Stromal cell of bone marrow (primary cell): ENCODE measurements around the gene ZBTB17.
"Not testable (repeated sequence)": the region's sequence is repeated elsewhere in the genome, so short reads cannot be mapped to it uniquely, and the experiment has no call there.

Experiments
- DNase-seq: peaks from one replicate; pipeline ENCODE4 v3.0.0-alpha.2; 2012; ENCODE audit warnings: low read depth

Gene ZBTB17

GRCh38 chr1:15935056-15935950 is 40.6 kb downstream of the ZBTB17 start:
- DNase-seq, result no peak

- DNase-seq, result no peak
Observed at GRCh38 chr1:15934211-15935055, 41.5 kb downstream of the ZBTB17 start.

GRCh38 chr1:15933684-15934083 is 42.2 kb downstream of the ZBTB17 start:
- no peak for DNase-seq

- DNase-seq, result no peak
Observed at GRCh38 chr1:15932612-15933011, 43.3 kb downstream of the ZBTB17 start.

GRCh38 chr1:15931884-15932283 is 44.0 kb downstream of the ZBTB17 start:
- no peak for DNase-seq

- no peak for DNase-seq
Observed at GRCh38 chr1:15931401-15931800, 44.5 kb downstream of the ZBTB17 start.

- no peak for DNase-seq
Observed at GRCh38 chr1:15928971-15929965, 46.6 kb downstream of the ZBTB17 start.

- not testable (repeated sequence) for DNase-seq
Observed at GRCh38 chr1:15926448-15926847, 49.5 kb downstream of the ZBTB17 start.

- no peak for DNase-seq
Observed at GRCh38 chr1:15923241-15923640, 52.7 kb downstream of the ZBTB17 start.

- DNase-seq, result no peak
Observed at GRCh38 chr1:15918962-15919715, 56.8 kb downstream of the ZBTB17 start.

- no peak for DNase-seq
Observed at GRCh38 chr1:15916916-15917315, 59.0 kb downstream of the ZBTB17 start.

- DNase-seq, result no peak
Observed at GRCh38 chr1:15916417-15916816, 59.5 kb downstream of the ZBTB17 start.

GRCh38 chr1:15915991-15916390 is 59.9 kb downstream of the ZBTB17 start:
- DNase-seq, result no peak

GRCh38 chr1:15913607-15914006 is 62.3 kb downstream of the ZBTB17 start:
- not testable (repeated sequence) for DNase-seq

- no peak for DNase-seq
Observed at GRCh38 chr1:15911927-15912326, 64.0 kb downstream of the ZBTB17 start.

GRCh38 chr1:15911141-15911540 is 64.8 kb downstream of the ZBTB17 start:
- DNase-seq, result no peak

GRCh38 chr1:15908597-15908996 is 67.3 kb downstream of the ZBTB17 start:
- DNase-seq, result no peak

GRCh38 chr1:15902882-15903281 is 73.0 kb downstream of the ZBTB17 start:
- DNase-seq, result peak; percentile 39

- DNase-seq, result no peak
Observed at GRCh38 chr1:15900662-15901279, 75.1 kb downstream of the ZBTB17 start.

GRCh38 chr1:15899266-15899665 is 76.6 kb downstream of the ZBTB17 start:
- no peak for DNase-seq
